Upper lobe of left lung (tissue), 4 donors: ENCODE measurements around the gene C1orf87.

Experiments used
- CTCF ChIP-seq, 6 experiments: fragments of 450-650 bp in 4 of 6; fragments of 200-600 bp in 2 of 6; sonication (generic) in 2 of 6; IDR thresholded peaks; one replicate each; pipeline ENCODE4 v1.5.1; 2016 to 2019; ENCODE audit warnings: antibody characterized with exemption in 6 of 6
- EP300 ChIP-seq, 4 donors: sonication (generic); formaldehyde crosslinking; IDR thresholded peaks; one replicate each; pipeline ENCODE4 v1.5.1; 2017; ENCODE audit warnings: antibody characterized with exemption in 4 of 4, control low read depth in 2 of 4

GRCh38 chr1:60101516-60101915 lies 27.9 kb upstream of the C1orf87 start:
- no peak for TF ChIP-seq CTCF (IDR thresholded peaks at IDR 0.05)
- TF ChIP-seq EP300 (IDR thresholded peaks at IDR 0.05), result no peak
